ENCODE results near the gene LTBP1.
"Not testable (repeated sequence)": the region's sequence is repeated elsewhere in the genome, so short reads cannot be mapped to it uniquely, and the experiment has no call there.

Gene LTBP1

DNA sequence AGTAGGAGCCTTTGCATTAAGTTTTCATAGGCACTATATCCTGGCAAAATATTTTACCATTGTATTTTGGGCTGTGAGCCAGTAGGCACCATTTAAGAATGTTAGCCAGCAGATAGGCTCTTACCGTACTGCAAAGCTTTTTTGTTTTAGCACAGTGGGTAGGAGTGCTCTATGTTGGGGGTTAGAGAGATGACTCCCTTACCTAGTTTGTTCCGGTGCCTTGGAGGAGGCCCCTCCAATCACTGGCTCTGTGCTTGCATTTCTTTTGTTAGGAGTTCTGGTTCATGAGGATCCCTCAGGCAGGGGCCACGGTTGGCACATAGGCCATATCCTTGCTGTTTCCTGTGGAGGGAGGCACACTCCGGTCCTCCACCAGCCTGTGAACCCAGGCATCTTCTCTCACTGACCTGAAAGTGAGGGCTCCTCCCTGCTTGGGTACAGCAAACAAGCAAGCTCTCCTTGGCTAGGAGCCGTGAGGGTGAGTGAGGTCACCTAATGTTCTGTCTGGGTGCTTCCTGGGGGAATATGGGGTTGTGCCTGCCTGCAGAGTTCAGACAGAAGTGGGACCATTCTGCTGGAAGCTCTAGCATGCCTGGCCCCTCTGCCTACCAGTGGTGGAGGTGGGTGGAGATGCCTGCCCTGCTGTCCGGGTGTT, 29.8 kb downstream of the LTBP1 start:
- no peak for DNase-seq (ENCODE audit: low spot score)
- TF ChIP-seq, protein P1, sequence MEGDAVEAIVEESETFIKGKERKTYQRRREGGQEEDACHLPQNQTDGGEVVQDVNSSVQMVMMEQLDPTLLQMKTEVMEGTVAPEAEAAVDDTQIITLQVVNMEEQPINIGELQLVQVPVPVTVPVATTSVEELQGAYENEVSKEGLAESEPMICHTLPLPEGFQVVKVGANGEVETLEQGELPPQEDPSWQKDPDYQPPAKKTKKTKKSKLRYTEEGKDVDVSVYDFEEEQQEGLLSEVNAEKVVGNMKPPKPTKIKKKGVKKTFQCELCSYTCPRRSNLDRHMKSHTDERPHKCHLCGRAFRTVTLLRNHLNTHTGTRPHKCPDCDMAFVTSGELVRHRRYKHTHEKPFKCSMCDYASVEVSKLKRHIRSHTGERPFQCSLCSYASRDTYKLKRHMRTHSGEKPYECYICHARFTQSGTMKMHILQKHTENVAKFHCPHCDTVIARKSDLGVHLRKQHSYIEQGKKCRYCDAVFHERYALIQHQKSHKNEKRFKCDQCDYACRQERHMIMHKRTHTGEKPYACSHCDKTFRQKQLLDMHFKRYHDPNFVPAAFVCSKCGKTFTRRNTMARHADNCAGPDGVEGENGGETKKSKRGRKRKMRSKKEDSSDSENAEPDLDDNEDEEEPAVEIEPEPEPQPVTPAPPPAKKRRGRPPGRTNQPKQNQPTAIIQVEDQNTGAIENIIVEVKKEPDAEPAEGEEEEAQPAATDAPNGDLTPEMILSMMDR (IDR thresholded peaks at IDR 0.05; ENCODE audit: borderline replicate concordance, control extremely low read depth, extremely low read depth, insufficient read depth, missing control alignments) = no peak
- in situ Hi-C loops (cut with MboI; ENCODE audit: low sequenced_read_pairs, unreplicated experiment) = no loop called here

DNA sequence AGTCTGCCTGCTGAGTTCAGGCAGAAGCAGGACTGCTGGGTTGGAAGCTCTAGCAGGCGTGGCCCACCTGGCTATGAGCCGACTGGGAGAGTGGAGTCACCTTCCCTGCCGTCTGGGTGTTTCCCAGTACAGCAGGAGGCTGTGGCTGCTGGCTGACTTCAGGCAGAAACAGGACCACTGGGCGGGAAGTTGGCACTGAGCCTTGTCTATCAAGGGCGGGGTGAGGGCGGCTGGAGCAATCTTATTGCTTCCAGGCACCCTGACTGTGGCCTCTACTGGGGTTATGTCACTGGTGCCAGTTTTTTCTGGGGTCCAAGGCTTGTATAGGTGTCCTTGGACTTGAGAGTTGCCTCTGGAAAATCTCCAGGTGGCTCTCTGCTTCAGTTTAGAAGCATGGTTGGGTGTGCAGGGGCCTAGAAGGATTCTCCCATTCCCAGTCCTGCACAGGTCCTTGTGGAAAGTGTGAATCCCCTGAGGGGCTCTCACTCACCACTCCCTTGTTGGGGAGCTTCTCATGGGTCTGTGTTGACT, 30.5 kb downstream of the LTBP1 start:
- no peak for DNase-seq (ENCODE audit: low spot score)
- in situ Hi-C loops (cut with MboI; ENCODE audit: low sequenced_read_pairs, unreplicated experiment) = no loop called here
- TF ChIP-seq, protein P1 (IDR thresholded peaks at IDR 0.05; ENCODE audit: borderline replicate concordance, control extremely low read depth, extremely low read depth, insufficient read depth, missing control alignments) = no peak

DNA sequence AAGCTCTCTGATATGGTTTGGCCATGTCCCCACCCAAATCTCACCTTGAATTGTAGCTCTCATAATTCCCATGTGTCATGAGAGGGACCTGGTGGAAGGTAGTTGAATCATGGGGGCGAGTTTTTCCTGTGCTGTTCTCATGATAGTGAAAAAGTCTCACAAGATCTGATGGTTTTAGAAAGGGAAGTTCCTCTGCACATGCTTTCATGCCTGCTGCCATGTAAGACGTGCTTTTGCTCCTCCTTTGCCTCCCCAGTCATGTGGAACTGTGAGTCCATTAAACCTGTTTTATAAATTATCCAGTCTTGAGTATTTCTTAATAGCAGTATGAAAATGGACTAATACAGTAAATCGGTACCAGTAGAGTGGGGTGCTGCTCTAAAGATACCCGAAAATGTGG, 34.9 kb downstream of the LTBP1 start:
- in situ Hi-C loops (cut with MboI; ENCODE audit: low sequenced_read_pairs, unreplicated experiment) = no loop called here
- TF ChIP-seq, protein P1 (IDR thresholded peaks at IDR 0.05; ENCODE audit: borderline replicate concordance, control extremely low read depth, extremely low read depth, insufficient read depth, missing control alignments) = no peak
- DNase-seq (ENCODE audit: low spot score) = no peak

DNA sequence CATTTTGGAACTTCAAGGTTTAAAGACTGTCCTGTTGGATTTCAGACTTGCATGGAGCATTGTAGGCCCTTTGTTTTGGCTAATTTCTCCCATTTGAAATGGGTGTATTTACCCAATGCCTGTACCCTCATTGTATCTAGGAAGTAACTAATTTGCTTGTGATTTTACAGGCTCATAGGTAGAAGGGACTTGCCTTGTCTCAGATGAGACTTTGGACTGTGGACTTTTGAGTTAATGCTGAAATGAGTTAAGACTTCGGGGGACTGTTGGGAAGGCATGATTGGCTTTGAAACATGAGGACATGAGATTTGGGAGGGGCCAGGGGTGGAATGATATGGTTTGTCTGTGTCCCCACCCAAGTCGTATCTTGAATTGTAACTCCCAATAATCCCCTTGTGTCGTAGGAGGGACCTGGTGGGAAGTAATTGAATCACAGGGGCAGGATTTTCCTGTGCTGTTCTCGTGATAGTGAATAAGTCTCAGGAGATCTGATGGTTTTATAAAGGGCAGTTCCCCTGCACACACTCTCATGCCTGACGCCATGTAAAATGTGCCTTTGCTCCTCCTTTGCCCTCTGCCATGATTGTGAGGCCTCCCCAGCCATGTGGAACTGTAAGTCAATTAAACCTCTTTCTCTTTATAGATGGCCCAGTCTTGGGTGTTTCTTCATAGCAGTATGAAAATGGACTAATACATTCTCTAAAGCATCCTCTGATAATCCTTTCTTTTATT, 36.6 kb downstream of the LTBP1 start:
- in situ Hi-C loops (cut with MboI; ENCODE audit: low sequenced_read_pairs, unreplicated experiment); DNase-seq (ENCODE audit: low spot score): not testable (repeated sequence)

DNA sequence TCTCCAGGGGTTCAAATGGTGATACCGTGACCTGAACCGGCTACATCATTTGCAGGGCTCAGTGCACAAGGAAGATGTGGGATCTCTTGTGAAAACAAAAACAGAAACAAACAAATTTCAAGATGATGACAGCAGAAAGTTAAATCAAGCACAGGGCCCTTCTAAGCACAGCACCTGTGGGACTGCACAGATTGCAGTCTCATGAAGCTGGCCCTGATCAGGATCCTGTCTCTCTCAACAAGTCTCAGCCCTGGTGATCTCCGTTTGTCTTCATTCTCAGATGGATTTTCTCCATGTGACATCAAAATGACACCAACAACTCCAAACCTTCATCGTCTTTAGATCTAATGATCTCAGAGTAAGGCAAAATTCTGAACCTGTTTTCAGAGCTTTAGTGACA, 39.7 kb downstream of the LTBP1 start:
- in situ Hi-C loops (cut with MboI; ENCODE audit: low sequenced_read_pairs, unreplicated experiment) = no loop called here
- TF ChIP-seq, protein P1 (IDR thresholded peaks at IDR 0.05; ENCODE audit: borderline replicate concordance, control extremely low read depth, extremely low read depth, insufficient read depth, missing control alignments) = no peak
- DNase-seq (ENCODE audit: low spot score) = no peak

DNA sequence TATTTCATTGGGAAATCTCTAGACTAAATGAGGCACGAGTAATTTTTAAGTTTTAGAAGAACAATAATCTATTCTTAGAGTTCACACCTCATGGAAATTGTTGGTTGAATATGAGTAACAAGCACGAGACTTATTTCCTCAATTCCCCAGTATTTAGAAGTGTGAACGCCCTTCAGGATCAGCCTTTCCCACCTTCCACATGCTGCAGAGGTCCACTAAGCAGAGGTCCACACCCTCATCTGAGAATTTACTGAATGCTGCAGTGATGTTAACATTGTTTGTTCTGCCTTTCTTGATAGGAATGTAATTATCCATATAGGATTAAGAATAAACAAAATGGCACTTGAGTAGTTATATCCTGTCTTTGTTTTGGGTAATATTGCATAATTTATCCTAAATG, 41.8 kb downstream of the LTBP1 start:
- in situ Hi-C loops (cut with MboI; ENCODE audit: low sequenced_read_pairs, unreplicated experiment) = no loop called here
- TF ChIP-seq, protein P1 (IDR thresholded peaks at IDR 0.05; ENCODE audit: borderline replicate concordance, control extremely low read depth, extremely low read depth, insufficient read depth, missing control alignments) = no peak
- no peak for DNase-seq (ENCODE audit: low spot score)

DNA sequence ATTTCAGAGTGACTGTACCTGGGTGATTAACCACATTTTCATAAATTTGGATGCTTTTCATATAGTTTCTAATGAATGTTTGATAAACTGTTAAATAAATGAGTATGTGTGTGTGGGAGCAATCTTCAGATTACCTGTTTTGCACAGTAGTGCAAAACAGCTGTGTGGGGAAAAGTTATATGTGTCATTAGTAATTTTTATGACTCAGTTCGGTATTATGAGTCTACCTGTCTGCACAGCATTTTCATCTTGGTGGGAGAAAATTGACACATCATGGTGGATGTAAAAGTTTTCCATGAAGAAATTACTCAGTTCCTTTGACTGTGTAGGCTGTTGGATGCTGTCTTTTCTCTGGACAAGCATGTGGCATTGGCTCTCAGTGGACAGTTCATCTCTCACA, 43.8 kb downstream of the LTBP1 start:
- DNase-seq (ENCODE audit: low spot score) = no peak
- in situ Hi-C loops (cut with MboI; ENCODE audit: low sequenced_read_pairs, unreplicated experiment) = no loop called here
- TF ChIP-seq, protein P1 (IDR thresholded peaks at IDR 0.05; ENCODE audit: borderline replicate concordance, control extremely low read depth, extremely low read depth, insufficient read depth, missing control alignments) = no peak

Data from GM13976 (cell line).